Measurements from ENCODE around the gene KIAA0319L. TPM values are rescaled to one million over a fixed set of nuclear protein-coding genes. Genes with fewer than 3 reads are reported as not detected.

KIAA0319L gene
- total and polyA plus RNA-seq, 2 experiments from 2014 or later: 27.2 to 75.1 TPM

DNA sequence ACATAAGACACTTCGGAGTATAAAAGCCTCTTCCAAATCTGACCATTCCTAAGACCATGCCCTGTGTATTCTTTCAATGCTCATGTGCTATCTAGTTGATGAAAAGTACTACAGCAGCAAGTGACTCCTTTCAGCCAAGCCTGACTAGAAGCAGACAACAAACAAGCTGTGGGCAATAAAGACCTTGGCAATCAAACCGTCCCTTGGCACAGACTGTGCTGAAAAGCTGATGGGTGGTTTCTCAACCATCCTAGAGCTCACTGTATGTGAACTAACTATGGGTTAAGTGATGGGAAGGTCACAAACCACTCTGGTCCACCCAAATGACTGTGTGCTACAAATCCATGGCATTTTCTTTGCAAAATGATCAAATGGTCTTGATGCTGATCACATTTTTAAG, 94.0 kb downstream of the KIAA0319L start (continued):
- TF ChIP-seq EZH2phosphoT487 (IDR thresholded peaks at IDR 0.05; ENCODE audit: unreplicated experiment) (no peak), ZNF331 (CRISPR knock-in tag; IDR thresholded peaks at IDR 0.05; ENCODE audit: low read depth) (no peak), EZH2 (IDR thresholded peaks at IDR 0.05; ENCODE audit: low read depth, unreplicated experiment) (no peak)

DNA sequence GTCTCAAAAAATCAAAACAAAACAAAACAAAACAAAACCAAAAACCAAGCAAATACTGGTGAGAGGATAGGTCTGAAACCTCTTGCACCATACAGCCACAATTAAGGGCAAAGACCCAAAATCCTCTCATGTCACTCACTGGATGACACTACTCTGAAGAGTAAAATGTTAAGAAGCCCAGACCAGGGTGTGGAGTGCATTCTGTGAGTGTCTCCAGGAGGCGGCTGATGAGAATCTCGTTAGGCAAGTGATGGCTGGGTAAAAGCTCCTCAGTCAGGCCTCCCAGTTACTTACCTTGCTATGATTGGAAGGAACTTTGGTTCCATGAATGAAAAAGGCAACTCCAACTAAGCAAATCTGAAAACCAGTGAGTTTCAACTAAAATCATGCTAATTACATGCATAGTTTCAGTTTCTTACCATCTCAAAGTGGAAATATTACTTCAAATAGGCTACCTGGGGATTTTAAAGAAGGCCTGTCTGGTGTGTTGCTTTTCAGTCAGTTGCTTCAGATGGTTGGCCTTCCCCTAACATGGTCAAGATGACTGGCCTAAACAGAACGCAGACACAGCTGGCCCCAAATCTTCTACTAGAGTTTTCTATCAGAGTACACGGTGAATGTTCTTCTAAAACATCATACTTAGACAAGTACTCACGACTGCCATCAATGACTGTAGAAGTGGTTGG, 95.1 kb downstream of the KIAA0319L start:
- H3K9me2 ChIP-seq (ENCODE audit: insufficient read depth): peaks cover 5% of the 10 kb centered on the region; the same call in 1 of the 2 replicates
- no peaks in the 10 kb centered on the region for H3K4me1 ChIP-seq (ENCODE audit: insufficient read depth)
- DNase-seq (ENCODE audit: low spot score): no peak
- no peak overlapping the region for H3K4me2 ChIP-seq
- H3F3A ChIP-seq (replicated peaks; ENCODE audit: low read depth): no peaks in the 10 kb centered on the region
- Mint-ChIP-seq H3K27ac (no peak overlapping the region; the same call in 1 of the 2 replicates), H3K4me3 (no peak overlapping the region; the same call in 2 of the 3 replicates), H3K36me3 (ENCODE audit: low read depth) (peaks cover 60% of the 10 kb centered on the region), H3K27me3 (ENCODE audit: insufficient read depth, low read depth, poor library complexity) (peaks cover 1% of the 10 kb centered on the region), H3K9me3 (peaks cover 31% of the 10 kb centered on the region), H3K4me1 (no peaks in the 10 kb centered on the region)
- no peak overlapping the region for H3K4me3 ChIP-seq
- H2AFZ ChIP-seq: no peak overlapping the region
- no peak for ATAC-seq
- peaks cover 23% of the 10 kb centered on the region for H3K36me3 ChIP-seq (ENCODE audit: insufficient read depth)
- no peaks in the 10 kb centered on the region; the same call in 1 of the 2 replicates for H4K20me1 ChIP-seq (replicated peaks; ENCODE audit: insufficient read depth)
- no peaks in the 10 kb centered on the region for H3K27me3 ChIP-seq (ENCODE audit: insufficient read depth)
- peak overlapping the region; percentile 45; the same call in 1 of the 2 replicates for H3K27ac ChIP-seq (ENCODE audit: low read depth)
- H3K79me2 ChIP-seq (replicated peaks; ENCODE audit: insufficient read depth): no peaks in the 10 kb centered on the region
- TF ChIP-seq EZH2 (IDR thresholded peaks at IDR 0.05; ENCODE audit: low read depth, unreplicated experiment) (no peak), ZNF331 (CRISPR knock-in tag; IDR thresholded peaks at IDR 0.05; ENCODE audit: low read depth) (no peak), NANOG (IDR thresholded peaks at IDR 0.05; ENCODE audit: borderline replicate concordance) (no peak), ZNF114 (CRISPR knock-in tag; IDR thresholded peaks at IDR 0.05) (no peak), POLR2AphosphoS5 (IDR thresholded peaks at IDR 0.05; ENCODE audit: low read depth) (no peak), EZH2phosphoT487 (IDR thresholded peaks at IDR 0.05; ENCODE audit: unreplicated experiment) (no peak), JUNB (IDR thresholded peaks at IDR 0.05; ENCODE audit: unreplicated experiment) (no peak), CREB1 (CRISPR knock-in tag; IDR thresholded peaks at IDR 0.05; ENCODE audit: low read depth) (no peak), STAT1 (IDR thresholded peaks at IDR 0.05; ENCODE audit: unreplicated experiment) (no peak)
- TF ChIP-seq, protein P1, sequence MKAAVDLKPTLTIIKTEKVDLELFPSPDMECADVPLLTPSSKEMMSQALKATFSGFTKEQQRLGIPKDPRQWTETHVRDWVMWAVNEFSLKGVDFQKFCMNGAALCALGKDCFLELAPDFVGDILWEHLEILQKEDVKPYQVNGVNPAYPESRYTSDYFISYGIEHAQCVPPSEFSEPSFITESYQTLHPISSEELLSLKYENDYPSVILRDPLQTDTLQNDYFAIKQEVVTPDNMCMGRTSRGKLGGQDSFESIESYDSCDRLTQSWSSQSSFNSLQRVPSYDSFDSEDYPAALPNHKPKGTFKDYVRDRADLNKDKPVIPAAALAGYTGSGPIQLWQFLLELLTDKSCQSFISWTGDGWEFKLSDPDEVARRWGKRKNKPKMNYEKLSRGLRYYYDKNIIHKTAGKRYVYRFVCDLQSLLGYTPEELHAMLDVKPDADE (IDR thresholded peaks at IDR 0.05): no peak
- TF ChIP-seq, protein P2, sequence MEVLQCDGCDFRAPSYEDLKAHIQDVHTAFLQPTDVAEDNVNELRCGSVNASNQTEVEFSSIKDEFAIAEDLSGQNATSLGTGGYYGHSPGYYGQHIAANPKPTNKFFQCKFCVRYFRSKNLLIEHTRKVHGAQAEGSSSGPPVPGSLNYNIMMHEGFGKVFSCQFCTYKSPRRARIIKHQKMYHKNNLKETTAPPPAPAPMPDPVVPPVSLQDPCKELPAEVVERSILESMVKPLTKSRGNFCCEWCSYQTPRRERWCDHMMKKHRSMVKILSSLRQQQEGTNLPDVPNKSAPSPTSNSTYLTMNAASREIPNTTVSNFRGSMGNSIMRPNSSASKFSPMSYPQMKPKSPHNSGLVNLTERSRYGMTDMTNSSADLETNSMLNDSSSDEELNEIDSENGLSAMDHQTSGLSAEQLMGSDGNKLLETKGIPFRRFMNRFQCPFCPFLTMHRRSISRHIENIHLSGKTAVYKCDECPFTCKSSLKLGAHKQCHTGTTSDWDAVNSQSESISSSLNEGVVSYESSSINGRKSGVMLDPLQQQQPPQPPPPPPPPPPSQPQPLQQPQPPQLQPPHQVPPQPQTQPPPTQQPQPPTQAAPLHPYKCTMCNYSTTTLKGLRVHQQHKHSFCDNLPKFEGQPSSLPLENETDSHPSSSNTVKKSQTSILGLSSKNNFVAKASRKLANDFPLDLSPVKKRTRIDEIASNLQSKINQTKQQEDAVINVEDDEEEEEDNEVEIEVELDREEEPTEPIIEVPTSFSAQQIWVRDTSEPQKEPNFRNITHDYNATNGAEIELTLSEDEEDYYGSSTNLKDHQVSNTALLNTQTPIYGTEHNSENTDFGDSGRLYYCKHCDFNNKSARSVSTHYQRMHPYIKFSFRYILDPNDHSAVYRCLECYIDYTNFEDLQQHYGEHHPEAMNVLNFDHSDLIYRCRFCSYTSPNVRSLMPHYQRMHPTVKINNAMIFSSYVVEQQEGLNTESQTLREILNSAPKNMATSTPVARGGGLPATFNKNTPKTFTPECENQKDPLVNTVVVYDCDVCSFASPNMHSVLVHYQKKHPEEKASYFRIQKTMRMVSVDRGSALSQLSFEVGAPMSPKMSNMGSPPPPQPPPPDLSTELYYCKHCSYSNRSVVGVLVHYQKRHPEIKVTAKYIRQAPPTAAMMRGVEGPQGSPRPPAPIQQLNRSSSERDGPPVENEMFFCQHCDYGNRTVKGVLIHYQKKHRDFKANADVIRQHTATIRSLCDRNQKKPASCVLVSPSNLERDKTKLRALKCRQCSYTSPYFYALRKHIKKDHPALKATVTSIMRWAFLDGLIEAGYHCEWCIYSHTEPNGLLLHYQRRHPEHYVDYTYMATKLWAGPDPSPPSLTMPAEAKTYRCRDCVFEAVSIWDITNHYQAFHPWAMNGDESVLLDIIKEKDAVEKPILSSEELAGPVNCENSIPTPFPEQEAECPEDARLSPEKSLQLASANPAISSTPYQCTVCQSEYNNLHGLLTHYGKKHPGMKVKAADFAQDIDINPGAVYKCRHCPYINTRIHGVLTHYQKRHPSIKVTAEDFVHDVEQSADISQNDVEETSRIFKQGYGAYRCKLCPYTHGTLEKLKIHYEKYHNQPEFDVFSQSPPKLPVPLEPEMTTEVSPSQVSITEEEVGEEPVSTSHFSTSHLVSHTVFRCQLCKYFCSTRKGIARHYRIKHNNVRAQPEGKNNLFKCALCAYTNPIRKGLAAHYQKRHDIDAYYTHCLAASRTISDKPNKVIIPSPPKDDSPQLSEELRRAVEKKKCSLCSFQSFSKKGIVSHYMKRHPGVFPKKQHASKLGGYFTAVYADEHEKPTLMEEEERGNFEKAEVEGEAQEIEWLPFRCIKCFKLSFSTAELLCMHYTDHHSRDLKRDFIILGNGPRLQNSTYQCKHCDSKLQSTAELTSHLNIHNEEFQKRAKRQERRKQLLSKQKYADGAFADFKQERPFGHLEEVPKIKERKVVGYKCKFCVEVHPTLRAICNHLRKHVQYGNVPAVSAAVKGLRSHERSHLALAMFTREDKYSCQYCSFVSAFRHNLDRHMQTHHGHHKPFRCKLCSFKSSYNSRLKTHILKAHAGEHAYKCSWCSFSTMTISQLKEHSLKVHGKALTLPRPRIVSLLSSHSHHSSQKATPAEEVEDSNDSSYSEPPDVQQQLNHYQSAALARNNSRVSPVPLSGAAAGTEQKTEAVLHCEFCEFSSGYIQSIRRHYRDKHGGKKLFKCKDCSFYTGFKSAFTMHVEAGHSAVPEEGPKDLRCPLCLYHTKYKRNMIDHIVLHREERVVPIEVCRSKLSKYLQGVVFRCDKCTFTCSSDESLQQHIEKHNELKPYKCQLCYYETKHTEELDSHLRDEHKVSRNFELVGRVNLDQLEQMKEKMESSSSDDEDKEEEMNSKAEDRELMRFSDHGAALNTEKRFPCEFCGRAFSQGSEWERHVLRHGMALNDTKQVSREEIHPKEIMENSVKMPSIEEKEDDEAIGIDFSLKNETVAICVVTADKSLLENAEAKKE (CRISPR knock-in tag; IDR thresholded peaks at IDR 0.05): no peak
- TF ChIP-seq, protein P3, sequence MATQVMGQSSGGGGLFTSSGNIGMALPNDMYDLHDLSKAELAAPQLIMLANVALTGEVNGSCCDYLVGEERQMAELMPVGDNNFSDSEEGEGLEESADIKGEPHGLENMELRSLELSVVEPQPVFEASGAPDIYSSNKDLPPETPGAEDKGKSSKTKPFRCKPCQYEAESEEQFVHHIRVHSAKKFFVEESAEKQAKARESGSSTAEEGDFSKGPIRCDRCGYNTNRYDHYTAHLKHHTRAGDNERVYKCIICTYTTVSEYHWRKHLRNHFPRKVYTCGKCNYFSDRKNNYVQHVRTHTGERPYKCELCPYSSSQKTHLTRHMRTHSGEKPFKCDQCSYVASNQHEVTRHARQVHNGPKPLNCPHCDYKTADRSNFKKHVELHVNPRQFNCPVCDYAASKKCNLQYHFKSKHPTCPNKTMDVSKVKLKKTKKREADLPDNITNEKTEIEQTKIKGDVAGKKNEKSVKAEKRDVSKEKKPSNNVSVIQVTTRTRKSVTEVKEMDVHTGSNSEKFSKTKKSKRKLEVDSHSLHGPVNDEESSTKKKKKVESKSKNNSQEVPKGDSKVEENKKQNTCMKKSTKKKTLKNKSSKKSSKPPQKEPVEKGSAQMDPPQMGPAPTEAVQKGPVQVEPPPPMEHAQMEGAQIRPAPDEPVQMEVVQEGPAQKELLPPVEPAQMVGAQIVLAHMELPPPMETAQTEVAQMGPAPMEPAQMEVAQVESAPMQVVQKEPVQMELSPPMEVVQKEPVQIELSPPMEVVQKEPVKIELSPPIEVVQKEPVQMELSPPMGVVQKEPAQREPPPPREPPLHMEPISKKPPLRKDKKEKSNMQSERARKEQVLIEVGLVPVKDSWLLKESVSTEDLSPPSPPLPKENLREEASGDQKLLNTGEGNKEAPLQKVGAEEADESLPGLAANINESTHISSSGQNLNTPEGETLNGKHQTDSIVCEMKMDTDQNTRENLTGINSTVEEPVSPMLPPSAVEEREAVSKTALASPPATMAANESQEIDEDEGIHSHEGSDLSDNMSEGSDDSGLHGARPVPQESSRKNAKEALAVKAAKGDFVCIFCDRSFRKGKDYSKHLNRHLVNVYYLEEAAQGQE (IDR thresholded peaks at IDR 0.05; ENCODE audit: unreplicated experiment): no peak

Measured in GM23338 (cell line).